ENCODE data around the gene WDR5.

WDR5 gene

DNA sequence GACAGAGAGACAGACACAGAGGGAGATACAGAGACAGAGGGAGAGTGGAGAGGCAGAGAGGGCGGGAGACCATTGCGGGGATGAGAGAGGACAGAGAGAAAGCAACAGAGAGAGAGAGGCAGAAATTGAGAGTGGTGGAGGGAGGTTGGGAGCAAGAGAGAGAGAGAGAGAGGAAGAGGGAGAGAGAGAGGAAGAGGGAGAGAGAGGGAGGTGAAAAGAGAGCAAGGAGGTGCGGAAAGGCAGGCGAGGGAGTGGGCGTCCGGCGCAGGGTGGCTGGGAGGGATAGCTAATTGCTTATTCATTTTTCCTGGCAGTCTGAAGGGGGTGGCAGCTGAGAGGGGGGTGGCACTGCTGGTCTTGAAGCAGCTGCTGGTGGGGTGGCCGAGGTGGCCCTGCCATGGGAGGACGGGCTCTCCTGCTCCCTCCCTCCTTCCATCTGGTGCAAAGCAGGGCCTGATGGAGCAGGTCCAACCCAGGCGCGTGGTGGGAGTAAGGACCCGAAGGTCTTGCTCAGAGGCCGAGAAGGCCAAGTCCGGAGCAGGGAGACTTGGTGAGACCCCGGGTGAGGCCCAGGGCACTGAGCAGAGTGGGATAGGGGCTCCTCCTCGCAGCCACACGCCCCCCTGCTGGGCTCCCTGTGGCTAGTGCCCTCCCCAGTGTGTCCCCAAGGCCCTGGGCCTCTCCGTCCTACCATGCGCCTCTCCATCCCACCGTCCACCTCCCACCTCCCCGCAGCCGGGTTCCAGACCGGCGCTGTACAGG is 53.8 kb downstream of the WDR5 start:
- DNase-seq: no peak

DNA sequence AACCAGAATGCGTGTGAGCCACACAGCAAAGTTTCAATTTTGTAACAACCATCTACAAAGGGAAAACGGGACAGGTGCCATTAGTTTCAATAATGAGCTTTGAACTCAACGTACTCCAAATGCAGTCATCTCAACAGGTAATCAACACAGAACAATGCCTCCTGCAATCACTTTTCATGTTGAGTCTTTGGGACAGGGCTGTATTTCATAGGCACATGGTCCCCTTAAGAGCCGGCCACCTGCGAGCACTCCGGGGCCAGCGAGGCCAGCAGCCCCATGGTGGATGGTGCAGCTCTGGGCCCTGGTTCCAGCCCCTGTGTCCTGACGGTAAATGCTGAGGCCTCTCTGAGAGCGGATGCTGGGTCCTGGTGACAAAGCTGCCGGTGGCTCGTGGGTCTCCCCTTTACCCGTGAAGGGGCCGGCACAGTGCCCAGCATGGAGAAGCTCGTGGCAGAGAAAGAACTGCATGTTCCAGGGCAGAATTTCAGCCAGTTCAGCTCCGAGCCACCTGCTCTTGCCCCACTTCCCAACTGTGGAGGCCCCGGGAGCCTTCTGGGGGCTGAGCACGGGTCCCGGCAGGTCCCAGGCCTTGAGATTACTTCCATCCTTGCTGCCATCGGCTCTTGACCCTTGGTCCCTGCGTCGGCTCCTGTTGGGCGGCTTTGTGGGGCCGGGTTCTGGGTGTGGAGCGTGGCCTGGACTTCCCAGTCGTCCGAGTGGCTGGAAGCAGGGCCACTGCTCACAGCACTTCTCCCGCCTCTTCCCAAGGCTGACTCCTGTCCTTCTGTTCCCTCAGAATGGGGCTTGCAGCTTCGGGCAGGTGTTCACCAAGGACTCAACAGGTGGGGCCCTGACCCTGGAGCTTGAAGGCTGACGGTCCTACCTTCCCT is 54.6 kb downstream of the WDR5 start:
- DNase-seq: no peak

DNA sequence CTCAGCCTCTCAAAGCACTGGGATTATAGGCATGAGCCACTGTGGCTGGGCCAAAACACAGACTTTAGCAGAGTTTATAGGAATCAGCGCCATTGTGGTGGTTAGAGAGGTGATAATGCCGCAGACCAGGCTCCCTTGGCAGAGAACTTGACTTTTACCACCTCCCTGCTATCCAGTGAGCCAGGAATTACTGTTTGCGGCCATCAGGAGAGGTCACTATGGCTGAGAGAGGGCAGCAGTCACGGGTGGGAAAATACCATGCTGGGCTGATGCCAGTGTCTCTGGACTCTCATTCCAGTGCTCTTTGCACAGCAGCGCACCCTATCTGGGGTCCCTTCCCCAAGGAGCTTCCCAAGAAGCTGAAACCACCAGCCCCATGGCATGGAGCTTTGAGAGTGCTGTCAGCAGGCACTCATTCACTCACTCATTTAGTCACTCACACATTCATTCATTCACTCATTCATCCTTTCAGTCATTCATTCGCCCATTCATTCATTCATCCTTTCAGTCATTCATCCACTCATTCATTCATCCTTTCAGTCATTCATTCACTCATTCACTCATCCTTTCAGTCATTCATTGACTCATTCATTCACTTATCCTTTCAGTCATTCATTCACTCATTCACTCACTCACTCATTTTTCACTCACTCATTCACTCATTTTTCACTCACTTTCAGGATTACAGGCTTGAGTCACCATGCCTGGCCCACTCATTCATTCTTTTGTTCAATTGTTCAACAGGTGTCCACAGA is 55.8 kb downstream of the WDR5 start:
- no peak for DNase-seq

DNA sequence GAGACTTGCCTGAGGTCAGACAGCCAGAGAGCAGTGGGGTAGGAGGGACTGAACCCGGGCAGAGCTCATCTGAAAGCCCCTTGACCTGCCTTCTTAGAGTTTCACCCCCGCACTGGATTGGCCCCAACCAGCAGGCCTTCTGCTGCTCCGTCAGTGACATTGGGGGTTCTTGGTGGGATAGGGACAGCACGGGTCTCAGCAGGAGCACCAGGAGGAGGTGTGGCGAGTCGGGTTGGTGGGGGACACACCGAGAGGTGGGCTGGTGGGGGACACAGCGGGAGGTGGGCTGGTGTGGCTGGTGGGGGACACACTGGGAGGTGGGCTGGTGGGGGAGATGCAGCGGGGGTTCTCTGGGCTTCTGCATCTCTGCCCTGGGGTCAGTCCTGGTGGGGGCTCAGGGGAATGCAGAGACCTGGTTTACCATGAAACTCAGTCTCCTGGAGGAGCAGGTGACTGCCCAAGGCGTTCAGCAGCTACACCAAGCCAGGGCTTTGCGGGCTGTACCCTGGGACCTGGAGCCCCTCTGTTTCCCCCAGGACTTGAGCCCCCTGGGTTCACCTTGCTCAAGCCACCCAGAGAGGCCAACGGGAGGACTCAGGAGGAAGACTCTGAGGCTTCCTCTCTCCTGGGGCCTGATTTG is 56.5 kb downstream of the WDR5 start:
- DNase-seq: no peak

GRCh38 chr9:134192951-134193731 is 57.3 kb downstream of the WDR5 start:
- no peak for DNase-seq

DNA sequence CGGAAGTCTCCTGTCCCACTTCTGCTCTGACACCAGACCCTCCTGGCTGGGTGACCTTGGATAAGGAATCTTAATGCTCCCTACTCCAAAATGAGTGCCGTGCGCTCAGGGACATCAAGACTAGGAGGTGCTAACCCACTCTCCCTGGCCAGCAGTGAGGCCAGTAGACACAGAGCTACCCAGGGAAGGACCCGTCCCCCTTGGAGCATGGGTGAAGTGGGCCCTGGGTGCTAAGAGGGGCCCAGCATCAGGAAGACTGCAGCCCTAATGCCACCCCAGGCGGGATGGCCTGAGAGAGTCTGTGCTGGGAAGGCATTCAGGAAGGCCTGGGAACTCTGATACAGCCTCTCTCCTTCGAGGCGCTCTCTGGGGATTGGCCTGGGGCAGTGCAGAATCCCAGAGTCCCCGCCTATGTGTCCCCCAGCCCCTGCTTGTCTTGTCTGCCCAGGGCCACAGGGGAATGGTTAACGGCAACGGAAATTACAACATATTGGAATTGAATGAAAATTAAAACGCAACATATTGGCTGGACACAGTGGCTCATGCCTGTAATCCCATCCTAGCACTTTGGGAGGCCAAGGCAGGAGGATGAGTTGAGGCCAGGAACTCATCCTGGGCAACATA is 58.1 kb downstream of the WDR5 start:
- no peak for DNase-seq

DNA sequence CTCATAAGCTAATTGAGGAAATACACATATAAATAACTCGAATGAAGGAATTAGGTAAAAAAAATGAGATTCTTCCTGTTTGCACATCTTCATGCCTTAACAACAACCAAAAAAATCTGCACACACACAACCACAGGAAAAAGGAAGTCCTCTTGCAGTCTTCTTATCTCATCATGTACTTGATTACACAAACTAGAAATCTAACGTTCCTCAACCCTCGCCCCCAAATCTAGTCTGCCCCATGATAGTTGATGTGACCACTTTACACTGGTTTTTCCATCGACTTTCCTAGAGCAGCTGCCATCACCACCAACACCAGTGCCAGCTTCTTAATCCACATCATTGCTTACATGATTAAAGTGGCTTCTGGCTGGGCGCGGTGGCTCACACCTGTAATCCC is 59.7 kb downstream of the WDR5 start:
- no peak for DNase-seq

DNA sequence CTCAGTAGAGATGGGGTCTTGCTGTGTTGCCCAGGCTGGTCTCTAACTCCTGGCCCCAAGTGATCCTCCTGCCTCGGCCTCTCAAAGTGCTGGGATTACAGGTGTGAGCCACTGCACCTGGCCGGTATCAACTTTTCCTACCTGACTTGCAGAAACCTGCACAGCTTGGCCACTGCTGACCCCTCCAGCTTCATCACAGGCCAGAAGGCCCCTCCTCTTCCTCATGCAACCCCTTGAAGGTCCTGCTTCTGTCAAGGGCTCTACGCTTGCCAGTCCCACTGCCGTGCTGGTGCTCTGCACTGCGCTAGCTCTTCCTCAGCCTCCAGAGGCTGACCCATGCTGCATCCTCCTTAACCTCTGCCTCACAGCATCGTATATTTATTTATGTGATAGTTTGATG is 61.0 kb downstream of the WDR5 start:
- DNase-seq: no peak

DNA sequence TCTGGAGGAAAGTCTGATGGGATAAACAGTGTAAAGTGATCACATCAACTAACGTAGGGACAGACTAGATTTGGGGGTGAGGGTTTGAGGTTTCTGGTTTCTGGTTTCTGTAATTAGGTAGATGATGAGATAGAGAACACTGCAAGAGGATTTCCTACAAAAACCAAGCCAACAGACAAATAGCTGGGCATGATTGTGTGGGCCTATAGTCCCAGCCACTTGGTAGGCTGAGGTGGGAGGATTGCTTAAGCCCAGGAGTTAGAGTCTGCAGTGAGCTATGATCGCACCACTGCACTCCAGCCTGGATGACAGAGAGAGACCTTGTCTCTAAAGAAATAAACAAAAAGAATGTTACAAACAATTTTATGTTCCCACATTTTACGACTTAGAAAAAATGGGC is 62.9 kb downstream of the WDR5 start:
- no peak for DNase-seq

DNA sequence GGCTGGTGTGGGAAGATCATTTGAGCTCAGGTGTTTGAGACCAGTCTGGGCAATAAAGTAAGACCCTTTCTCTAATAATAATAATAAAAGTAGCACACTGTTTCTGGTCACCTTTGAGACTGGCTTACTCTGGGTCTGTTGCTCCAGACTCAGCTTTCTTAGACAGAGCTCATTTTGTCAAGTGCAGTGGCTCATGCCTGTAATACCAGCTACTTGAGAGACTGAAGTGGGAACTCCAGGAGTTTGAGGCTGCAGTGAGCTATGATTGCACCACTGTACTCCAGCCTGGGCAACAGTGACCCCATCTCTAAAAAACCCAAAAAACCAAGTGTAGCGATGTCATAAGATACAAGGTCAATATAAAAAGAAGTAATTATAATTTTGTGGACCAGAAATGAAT is 64.8 kb downstream of the WDR5 start:
- no peak for DNase-seq

DNA sequence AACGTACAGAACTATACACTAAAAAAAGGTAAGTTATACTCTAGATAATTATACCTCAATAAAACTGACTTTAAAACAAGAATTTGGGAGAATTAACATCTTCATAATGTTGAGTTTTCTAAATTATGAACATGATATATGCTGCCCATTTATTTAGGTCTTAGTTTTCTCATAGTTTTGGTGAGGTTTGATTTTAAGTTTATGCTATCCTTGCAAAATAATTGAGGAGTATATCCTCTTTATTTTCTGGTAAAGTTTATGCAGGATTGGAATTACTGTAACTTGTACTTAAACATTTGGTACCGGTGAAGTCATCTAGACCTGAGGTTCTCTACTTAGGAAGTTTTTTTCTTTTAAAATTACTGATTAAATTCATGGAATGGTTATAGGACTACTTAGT is 67.3 kb downstream of the WDR5 start:
- no peak for DNase-seq

DNA sequence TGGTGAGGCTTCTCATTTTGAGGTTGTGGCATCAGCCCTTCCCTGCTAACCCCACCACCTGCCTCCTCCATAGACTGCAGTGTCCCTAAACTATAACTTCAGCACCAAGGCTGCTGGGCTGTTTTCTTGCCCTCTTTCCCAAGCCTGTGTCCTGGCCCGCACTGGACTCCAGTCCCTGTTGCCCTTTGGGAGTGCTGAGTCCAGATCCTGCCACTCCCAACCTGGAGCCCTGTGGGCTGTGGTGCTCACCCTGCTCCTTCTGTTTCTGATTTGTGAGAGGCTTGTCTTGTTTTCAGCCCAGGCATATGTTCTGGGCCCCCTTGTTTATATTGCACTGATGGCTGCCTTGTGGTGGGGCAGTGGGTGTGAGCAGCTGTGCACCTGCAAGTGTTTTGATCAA is 68.2 kb downstream of the WDR5 start:
- no peak for DNase-seq

DNA sequence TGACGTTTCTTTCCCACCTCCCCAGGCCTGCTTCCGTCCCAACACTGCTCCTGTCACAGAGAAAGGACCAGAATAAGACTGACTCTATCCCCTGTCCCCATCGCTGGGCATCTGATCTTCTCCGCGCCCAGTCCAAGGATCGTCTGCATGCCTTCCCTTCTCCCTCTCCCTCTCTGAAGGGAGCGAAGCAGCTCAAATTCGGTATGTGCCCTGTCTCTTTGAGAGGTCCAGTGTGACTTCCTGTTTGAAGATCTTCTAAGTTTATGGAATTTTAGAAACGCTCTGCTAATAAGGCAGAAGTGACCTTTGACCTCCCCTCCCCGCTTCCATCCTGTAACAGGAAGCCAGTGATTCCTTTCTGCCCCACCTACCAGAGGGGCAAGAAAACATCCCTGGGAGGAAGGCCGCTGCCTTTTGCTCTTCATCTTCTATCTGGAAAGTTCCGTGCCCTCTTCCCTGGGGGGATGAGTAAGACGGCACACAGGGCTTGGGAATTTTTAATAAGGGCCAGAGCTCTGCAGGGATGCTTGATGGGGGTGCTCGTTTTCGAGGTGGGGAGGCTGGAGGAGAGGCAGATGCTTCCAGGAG is 69.2 kb downstream of the WDR5 start:
- DNase-seq: no peak

- no peak for DNase-seq
Measured at GRCh38 chr9:134205672-134206310, 69.9 kb downstream of the WDR5 start.

DNA sequence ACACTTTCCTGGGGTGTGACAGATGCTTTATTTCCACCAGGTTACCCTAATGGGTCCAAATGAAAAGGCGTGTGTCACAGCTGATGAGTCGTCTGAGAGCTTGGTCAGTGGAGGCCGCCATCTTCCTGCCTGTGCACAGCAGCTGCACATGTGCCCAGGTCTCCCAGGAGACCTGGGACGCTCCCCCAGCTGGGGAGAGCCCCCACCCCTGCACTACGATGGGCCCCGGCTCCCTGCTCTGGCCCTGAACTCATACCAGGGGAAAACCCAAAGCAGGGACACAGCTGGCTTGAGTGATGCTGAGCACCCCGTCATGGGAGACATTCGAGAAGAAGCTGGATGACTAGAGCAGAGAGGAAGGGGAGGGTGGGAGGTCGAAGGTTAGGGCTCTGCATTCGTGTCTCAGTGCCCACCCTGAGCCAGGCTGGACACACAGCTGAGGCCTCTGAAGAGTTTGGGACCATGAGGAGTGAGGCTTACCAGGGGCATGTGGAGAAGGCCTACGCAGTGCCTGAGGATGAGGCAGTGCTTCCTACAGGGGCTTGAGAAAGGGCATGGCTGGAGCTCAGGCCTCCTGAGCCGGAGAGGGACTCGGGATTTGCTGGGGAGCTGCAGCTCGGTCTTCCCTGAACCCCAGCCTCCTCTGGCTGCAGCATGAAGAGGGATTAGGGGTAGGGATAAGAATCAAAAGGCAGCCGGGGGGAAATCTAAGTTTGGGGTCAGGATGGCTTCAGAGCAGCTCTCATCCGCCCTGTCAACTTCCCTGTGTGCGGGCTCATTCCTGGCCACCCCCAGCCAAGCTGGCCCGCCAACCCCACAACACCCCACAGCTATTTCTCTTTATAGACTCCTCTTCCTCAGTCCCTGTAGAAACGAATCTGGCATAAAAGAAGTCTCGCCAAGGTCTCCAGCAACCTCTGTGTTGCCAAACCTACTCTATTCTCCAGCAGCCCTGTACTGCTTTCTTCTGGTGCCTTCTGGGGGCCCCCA is 70.7 kb downstream of the WDR5 start:
- DNase-seq: no peak

DNA sequence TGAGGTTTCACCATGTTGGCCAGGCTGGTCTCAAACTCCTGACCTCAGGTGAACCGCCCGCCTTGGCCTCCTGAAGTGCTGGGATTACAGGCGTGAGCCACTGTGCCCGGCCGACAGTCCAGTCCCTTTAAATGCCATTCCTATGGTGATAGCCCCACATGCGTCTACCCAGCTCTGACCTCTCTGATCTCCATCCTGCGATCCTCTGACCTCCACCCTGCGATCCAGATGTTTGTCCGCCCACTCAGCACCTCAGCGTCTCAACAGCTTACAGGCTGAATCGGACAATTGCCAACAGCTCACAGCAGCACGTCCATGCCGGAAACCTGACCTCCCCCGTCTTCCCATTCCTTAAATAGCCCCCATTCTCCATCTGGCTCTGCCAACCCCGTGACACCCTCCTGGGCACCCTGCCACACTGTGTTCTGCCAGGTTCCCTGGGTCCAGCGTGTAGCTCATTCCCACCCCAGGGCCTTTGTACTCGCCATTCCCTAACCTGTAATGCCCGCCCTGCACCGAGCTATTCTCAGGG is 72.5 kb downstream of the WDR5 start:
- DNase-seq: no peak

DNA sequence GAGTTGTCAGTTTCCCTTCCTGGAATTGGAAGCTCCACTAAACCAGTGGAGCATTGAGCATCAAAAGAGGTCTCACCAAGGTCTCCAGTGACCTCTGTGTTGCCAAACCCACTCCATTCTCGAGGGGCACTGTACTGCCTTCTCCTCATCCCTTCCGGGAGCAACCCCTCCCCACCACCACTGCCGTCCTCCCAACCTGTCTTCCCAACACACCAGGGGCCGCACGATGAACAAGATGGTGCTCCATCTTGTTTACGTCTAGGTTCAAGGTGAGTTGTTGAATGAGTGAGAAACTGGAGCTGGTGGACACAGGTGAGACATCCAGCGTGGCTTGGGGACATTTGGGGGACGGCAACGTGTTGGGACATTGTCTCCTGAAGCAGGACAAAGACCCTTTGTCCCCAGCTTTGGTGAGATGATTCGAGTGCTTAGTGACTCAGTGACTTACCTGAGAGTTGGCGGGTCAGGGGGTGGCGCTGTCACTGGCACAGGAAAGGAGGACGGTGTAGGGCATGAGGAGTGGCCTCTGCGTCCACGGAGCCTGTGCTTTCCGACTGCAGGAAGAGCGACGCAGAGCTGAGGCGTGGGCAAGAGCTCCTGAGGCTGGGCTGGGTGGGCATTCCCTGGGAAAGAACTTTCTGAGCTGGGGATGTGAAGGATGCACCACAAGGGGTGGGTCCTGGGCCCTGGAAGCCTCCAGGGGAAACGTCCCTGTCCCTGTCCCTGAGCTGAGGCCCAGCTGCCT is 73.3 kb downstream of the WDR5 start:
- DNase-seq: no peak

All from GDM1 (cell line).